Psoas muscle (tissue), 8 donors: ENCODE data around the gene SSRP1. TPM values are rescaled to one million over a fixed set of nuclear protein-coding genes. Genes with fewer than 3 reads are reported as not detected.

Source experiments
- ATAC-seq, 4 donors: fragments of 200-7000 bp; cut with Tn5 transposase; one replicate each; pipeline ENCODE4 v1.9.1; 2020; ENCODE audit warnings: moderate library complexity in 3 of 4, mild to moderate bottlenecking in 2 of 4
- DNase-seq, 2 donors: peaks; one replicate each; pipeline ENCODE4 v3.0.0-alpha.2; 2020
- H3K27ac ChIP-seq: fragments of 200-600 bp; one replicate; pipeline ENCODE4 v1.8.0; 2022
- H3K27me3 ChIP-seq, 3 donors: fragments of 200-600 bp in 1 of 3; one replicate each; pipeline versions ENCODE4 v1.6.1 to v1.8.0; 2013 to 2022; ENCODE audit warnings: low read length in 2 of 3, mild to moderate bottlenecking in 2 of 3, moderate library complexity in 1 of 3; ENCODE audit not compliant: insufficient read depth in 3 of 3
- H3K36me3 ChIP-seq, 2 donors: fragments of 200-600 bp in 1 of 2; one replicate each; pipeline versions ENCODE4 v1.6.1 to v1.8.0; 2013 to 2022; ENCODE audit warnings: low read depth in 1 of 2, mild to moderate bottlenecking in 1 of 2, moderate library complexity in 1 of 2; ENCODE audit not compliant: insufficient read depth in 1 of 2
- H3K4me1 ChIP-seq: fragments of 200-600 bp; one replicate; pipeline ENCODE4 v1.8.0; 2022
- H3K4me3 ChIP-seq: fragments of 200-600 bp; one replicate; pipeline ENCODE4 v1.8.0; 2022; ENCODE audit warnings: mild to moderate bottlenecking
- H3K9me3 ChIP-seq: fragments of 200-600 bp; one replicate; pipeline ENCODE4 v1.8.0; 2022
- WGBS, 3 donors: extraction: QIAGEN DNeasy Blood & Tissue Kit; methylation state at CpG; one replicate each; pipeline versions ENCODE4 v1.1.6 to v1.1.7; 2013; 5-methylcytosine and 5-hydroxymethylcytosine counted together
- intact Hi-C, 2 donors: fragments of 100-400 bp; cut with DNase I; formaldehyde crosslinking; loops; one replicate each; pipeline versions ENCODE4 v1.11.0 to v1.14.2; 2022
- polyA plus RNA-seq, 3 donors: library from polyadenylated mRNA; stranded (reverse); fragments of 200-250 nt; gene quantifications; one replicate each; pipeline ENCODE4 v1.2.3, GENCODE V29; 2013
- total RNA-seq, 4 donors: library from RNA; stranded (reverse); fragmentation: NEBNext Ultra II Directional in 2 of 4; extraction: Animal tissue kit (Norgen Biotek cat#: 25700) in 2 of 4; gene quantifications; one replicate each; pipeline versions ENCODE4 v1.2.1 to v1.2.4, GENCODE V29; 2021 to 2023
- TF ChIP-seq, protein P1 (sequence below): fragments of 200-600 bp; IDR thresholded peaks from one replicate; pipeline ENCODE4 v1.8.0; 2022; ENCODE audit warnings: antibody characterized with exemption
- donor health status: healthy with polysubstance abuse.
- donor health status: DM: no; HTN: no; CAD: no; lungs with moderate emphysema.
- donor health status: Bipolar disorder and iron deficiency.
- donor health status: healthy.
- donor health status: DM: yes; HTN: yes; CAD: no.
- donor health status: DM: no; HTN: no; CAD: no.
- donor health status: DM: no; HTN: no; CAD: no.
- donor health status: DM: yes; HTN: yes; CAD: no.

The SSRP1 gene
- total and polyA plus RNA-seq, 7 donors, result 69.0 to 138 (median 94.0) TPM

DNA sequence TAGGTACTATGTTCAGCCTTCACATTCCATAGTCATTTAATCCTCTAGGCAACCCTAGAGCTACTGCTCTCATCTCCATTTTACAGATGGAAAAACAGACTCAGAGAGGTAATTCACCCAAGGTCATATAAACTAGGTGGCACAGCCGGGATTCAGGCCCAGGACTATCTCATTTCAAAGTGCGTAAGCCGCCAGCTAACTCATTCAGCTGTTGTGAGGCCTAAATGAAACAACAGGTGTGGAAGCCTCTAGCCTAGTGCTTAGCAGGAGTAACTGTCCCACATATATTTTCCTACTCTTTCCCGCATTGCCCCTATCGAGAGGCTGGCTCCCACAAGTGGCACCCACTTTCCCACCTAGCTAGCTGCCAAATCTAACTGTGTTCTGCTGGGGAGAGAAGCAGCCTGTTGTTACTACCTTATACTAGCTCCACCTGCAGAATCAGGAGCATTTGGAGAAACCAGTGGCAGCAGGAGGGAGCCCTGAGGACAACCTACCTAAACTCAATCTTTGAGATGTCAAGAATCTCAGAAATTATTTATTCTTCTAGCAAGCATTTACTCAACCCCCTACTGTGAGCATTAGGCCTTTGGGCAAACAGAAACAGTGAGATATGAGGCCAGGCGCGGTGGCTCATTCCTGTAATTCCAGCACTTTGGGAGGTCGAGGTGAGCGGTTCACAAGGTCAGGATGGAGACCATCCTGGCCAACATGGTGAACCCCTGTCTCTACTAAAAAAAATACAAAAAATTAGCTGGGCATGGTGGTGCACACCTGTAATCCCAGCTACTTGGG lies 24.4 kb upstream of the SSRP1 start:
- DNase-seq (no peak), ATAC-seq (peak; percentile 70 to 87 (median 78))
- intact Hi-C loops, result no loop called here
- no peaks in the 10 kb centered on the region for H3K27me3 ChIP-seq
- H3K9me3 ChIP-seq, result no peaks in the 10 kb centered on the region
- TF ChIP-seq, protein P1, sequence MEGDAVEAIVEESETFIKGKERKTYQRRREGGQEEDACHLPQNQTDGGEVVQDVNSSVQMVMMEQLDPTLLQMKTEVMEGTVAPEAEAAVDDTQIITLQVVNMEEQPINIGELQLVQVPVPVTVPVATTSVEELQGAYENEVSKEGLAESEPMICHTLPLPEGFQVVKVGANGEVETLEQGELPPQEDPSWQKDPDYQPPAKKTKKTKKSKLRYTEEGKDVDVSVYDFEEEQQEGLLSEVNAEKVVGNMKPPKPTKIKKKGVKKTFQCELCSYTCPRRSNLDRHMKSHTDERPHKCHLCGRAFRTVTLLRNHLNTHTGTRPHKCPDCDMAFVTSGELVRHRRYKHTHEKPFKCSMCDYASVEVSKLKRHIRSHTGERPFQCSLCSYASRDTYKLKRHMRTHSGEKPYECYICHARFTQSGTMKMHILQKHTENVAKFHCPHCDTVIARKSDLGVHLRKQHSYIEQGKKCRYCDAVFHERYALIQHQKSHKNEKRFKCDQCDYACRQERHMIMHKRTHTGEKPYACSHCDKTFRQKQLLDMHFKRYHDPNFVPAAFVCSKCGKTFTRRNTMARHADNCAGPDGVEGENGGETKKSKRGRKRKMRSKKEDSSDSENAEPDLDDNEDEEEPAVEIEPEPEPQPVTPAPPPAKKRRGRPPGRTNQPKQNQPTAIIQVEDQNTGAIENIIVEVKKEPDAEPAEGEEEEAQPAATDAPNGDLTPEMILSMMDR, result no peak
- no peaks in the 10 kb centered on the region for H3K36me3 ChIP-seq
- 48 to 69% (median 60%) methylated on average over 9 of the region's 9 CpGs for WGBS, 3 donors
- peaks cover 7% of the 10 kb centered on the region for H3K4me1 ChIP-seq
- no peak overlapping the region for H3K4me3 ChIP-seq
- H3K27ac ChIP-seq, result peak overlapping the region; percentile 71

DNA sequence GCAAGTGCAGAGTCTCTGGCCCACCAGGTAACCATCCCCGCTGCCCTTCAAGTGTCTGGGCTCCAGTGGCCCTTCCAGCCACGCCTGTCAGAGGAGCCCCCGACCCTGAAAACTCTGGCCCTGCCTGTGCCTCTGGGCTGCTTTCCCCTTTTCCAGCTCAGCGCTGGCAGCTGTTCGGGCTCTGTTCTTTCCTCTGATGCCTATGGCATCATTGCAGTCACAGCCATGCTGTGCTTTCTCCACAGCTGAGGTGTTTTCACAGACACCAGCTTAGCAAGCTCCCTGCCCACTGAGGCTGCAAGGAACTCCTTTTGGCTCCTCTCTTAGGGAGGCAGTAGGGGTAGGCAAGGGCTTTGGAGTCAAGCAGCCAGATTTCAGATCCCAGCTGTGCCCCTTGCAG lies 23.7 kb upstream of the SSRP1 start:
- TF ChIP-seq, protein P1, result no peak
- Histone ChIP-seq H3K4me1 (peaks cover 7% of the 10 kb centered on the region), H3K9me3 (no peaks in the 10 kb centered on the region), H3K4me3 (no peak overlapping the region), H3K27ac (peak overlapping the region; percentile 57), H3K27me3 (no peaks in the 10 kb centered on the region), H3K36me3 (no peaks in the 10 kb centered on the region)
- peak in 1 of 4 donors; percentile 8 for ATAC-seq
- 62 to 81% (median 64%) methylated on average over 5 of the region's 5 CpGs for WGBS, 3 donors
- intact Hi-C loops, result no loop called here
- no peak for DNase-seq

DNA sequence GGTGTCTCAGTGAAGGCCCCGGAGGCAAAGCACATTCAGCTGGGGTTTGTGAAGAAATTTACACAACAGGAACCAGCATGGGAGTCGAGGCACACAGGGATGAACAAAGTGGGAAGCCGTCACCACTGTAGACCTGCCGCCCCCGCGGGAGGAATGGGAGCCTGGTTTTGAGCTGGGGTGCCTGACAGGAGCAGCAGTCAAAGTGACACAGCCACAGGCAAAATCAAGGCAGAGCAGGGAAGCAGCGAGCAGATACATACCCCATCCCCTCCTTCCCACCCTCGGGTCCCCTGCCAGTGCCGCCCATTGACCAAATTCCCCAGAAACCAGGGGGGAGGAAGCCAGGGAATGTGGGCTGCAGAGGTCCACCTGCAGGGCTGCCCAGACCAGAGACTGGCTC lies 23.3 kb upstream of the SSRP1 start:
- TF ChIP-seq, protein P1, result no peak
- ATAC-seq (peak in 1 of 4 donors; percentile 26), DNase-seq (no peak)
- Histone ChIP-seq H3K27me3 (no peaks in the 10 kb centered on the region), H3K36me3 (no peaks in the 10 kb centered on the region), H3K27ac (peak overlapping the region; percentile 57), H3K9me3 (no peaks in the 10 kb centered on the region), H3K4me3 (no peak overlapping the region), H3K4me1 (peaks cover 7% of the 10 kb centered on the region)
- 74 to 83% (median 76%) methylated on average over 8 to 9 of the region's 9 CpGs for WGBS, 3 donors
- intact Hi-C loops, result no loop called here

DNA sequence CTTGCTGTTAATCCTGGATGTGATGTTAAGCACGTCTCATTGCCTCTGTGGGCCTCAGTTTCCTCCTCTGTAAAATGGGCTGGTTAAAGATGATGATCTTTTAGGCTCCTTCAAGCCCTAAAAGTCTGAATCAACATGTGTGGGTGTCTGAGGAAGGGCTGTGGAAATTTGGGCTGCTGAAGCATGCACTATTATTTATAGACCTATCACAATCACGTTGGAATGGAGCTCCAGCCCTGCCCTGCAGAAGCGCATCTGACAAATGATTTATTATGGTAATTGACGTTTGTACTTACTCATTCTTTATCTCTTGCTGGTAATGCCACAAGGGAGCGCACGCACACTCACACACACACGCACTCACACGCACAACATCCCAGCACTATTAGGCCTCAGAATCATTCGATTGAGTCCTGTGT lies 22.9 kb upstream of the SSRP1 start:
- Histone ChIP-seq H3K4me3 (no peak overlapping the region), H3K27me3 (no peaks in the 10 kb centered on the region), H3K27ac (peak overlapping the region; percentile 57), H3K36me3 (no peaks in the 10 kb centered on the region), H3K9me3 (no peaks in the 10 kb centered on the region), H3K4me1 (peaks cover 7% of the 10 kb centered on the region)
- peak; percentile 79 to 89 (median 82) for ATAC-seq
- WGBS, 3 donors, result 58 to 72% (median 61%) methylated on average over 9 of the region's 9 CpGs
- DNase-seq, result no peak
- TF ChIP-seq, protein P1, result no peak
- intact Hi-C loops, result no loop called here
